Fibroblast of lung (primary cell): ENCODE measurements around the gene SYTL1.

ENCODE experiments used
- CTCF ChIP-seq, 2 donors: IDR thresholded peaks in 1 of 2; conservative IDR thresholded peaks in 1 of 2; 1 replicate in 1 of 2; 2 replicates in 1 of 2; pipeline ENCODE4 v1.5.1; 2011 to 2012; ENCODE audit warnings: low read length in 2 of 2, control low read depth in 1 of 2, inconsistent platforms in 1 of 2, low read depth in 1 of 2, mild to moderate bottlenecking in 1 of 2
- EZH2 ChIP-seq: IDR thresholded peaks from 2 replicates; pipeline ENCODE4 v1.5.1; 2012; ENCODE audit warnings: low read length, control low read depth, mild to moderate bottlenecking; ENCODE audit errors: missing control alignments

- TF ChIP-seq CTCF (conservative IDR thresholded peaks at IDR 0.05 in 1 of 2, IDR thresholded peaks at IDR 0.05 in 1 of 2; ENCODE audit: low read depth in 1 of 2, low read length in 2 of 2): no peak
- no peak for TF ChIP-seq EZH2
Observed at GRCh38 chr1:27336756-27337155, 5.1 kb upstream of the SYTL1 start.
